ENCODE data around the gene DLL1. TPM values are rescaled to one million over a fixed set of nuclear protein-coding genes. Genes with fewer than 3 reads are reported as not detected.
A peak's percentile ranks its signal among the peaks of the same experiment; 100 is the strongest.

DLL1 gene
- total and polyA plus RNA-seq, 12 donors, result 0.75 to 13.3 (median 7.7) TPM

GRCh38 chr6:170297576-170298330, 6.9 kb upstream of the DLL1 start:
- Histone ChIP-seq H3K27me3 (peaks cover 34% of the 10 kb centered on the region), H3K9me3 (replicated peaks in 1 of 3) (no peaks in the 10 kb centered on the region), H3K4me1 (replicated peaks in 1 of 2) (peaks cover 13 to 23% of the 10 kb centered on the region in 2 donors), H3K4me3 (no peak overlapping the region), H3K36me3 (replicated peaks in 1 of 2) (no peaks in the 10 kb centered on the region), H3K27ac (no peak overlapping the region)
- 68 to 76% (median 71%) methylated on average over 11 of the region's 11 CpGs for WGBS, 4 donors
- DNase-seq, result no peak
- TF ChIP-seq POLR2A (IDR thresholded peaks at IDR 0.05) (no peak), CTCF (IDR thresholded peaks at IDR 0.05) (no peak)
- intact Hi-C loops (cut with DNase I), result no loop called here

GRCh38 chr6:170296746-170297575, 6.1 kb upstream of the DLL1 start:
- 21 to 50% (median 23%) methylated on average over 9 to 67 of the region's 67 CpGs for WGBS, 4 donors
- intact Hi-C loops (cut with DNase I), result no loop called here
- DNase-seq, result peak in 1 of 7 donors; percentile 12
- H3K27ac ChIP-seq, result no peak overlapping the region
- H3K36me3 ChIP-seq (replicated peaks in 1 of 2), result no peaks in the 10 kb centered on the region
- H3K27me3 ChIP-seq, result peaks cover 34% of the 10 kb centered on the region
- H3K9me3 ChIP-seq (replicated peaks in 1 of 3), result no peaks in the 10 kb centered on the region
- H3K4me1 ChIP-seq (replicated peaks in 1 of 2), result peaks cover 13 to 31% of the 10 kb centered on the region in 2 donors
- peak overlapping the region in 1 of 4 donors; percentile 62 for H3K4me3 ChIP-seq
- TF ChIP-seq CTCF (IDR thresholded peaks at IDR 0.05) (no peak), POLR2A (IDR thresholded peaks at IDR 0.05) (no peak)

GRCh38 chr6:170296423-170296745, 5.5 kb upstream of the DLL1 start:
- WGBS, 4 donors, result 2 to 10% (median 4%) methylated on average over 2 to 47 of the region's 47 CpGs; no CpG with 5 or more reads in 1 of the 4 donors
- no peaks in the 10 kb centered on the region for H3K36me3 ChIP-seq (replicated peaks in 1 of 2)
- peak overlapping the region in 1 of 4 donors; percentile 62 for H3K4me3 ChIP-seq
- H3K27me3 ChIP-seq, result peaks cover 34% of the 10 kb centered on the region
- no peaks in the 10 kb centered on the region for H3K9me3 ChIP-seq (replicated peaks in 1 of 3)
- TF ChIP-seq POLR2A (IDR thresholded peaks at IDR 0.05), result no peak
- no peak for TF ChIP-seq CTCF (IDR thresholded peaks at IDR 0.05)
- intact Hi-C loops (cut with DNase I), result no loop called here
- no peak overlapping the region for H3K27ac ChIP-seq
- H3K4me1 ChIP-seq (replicated peaks in 1 of 2), result peaks cover 19 to 36% of the 10 kb centered on the region in 2 donors
- no peak for DNase-seq
